ENCODE results near the gene SLC6A13.
"Not testable (repeated sequence)": the region's sequence is repeated elsewhere in the genome, so short reads cannot be mapped to it uniquely, and the experiment has no call there.

Gene SLC6A13

GRCh38 chr12:195951-196350 is 66.7 kb downstream of the SLC6A13 start:
- no peak for DNase-seq

DNA sequence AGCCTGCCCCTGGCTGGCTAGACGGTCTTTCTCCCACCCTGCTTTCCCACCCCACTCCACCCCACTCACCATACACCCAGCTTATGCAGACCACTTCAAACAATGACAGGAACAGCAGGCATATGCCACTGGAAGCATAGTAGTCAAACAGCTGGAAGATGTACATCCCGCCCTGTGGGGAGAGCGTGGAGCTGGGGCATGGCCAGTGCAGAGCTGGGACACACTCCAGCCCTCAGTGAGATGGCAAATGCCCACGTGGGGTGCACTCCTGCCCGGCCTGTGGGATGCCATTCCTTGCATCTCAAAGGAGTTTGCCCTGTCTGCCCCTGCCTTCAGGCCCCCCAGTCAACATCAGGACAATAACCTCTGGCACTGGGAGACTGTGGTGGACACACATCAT is 67.5 kb downstream of the SLC6A13 start:
- no peak for DNase-seq

DNA sequence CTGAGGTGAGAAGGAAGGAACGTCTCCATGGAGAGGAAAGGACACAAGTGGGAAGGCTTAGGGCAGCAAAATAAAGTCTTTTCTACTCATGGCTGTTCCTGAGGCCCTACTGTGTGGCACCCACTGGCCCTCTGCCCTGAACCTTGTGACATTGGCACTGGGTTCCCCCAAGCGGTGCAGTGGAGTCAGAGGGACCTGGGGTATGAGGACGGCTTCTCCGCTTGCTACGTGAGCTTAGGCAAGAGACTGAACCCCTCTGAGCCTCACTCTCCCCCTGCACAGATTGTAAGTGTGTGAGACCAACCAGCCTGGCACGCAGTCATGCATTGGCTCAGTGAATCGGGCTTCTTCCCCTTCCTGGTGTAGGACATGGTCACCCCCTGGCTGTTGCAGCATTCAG is 68.4 kb downstream of the SLC6A13 start:
- no peak for DNase-seq

GRCh38 chr12:193261-193660 is 69.4 kb downstream of the SLC6A13 start:
- no peak for DNase-seq

GRCh38 chr12:191541-191940 is 71.1 kb downstream of the SLC6A13 start:
- no peak for DNase-seq

- no peak for DNase-seq
These were observed 71.8 kb downstream of the SLC6A13 start for GRCh38 chr12:190881-191280.

DNA sequence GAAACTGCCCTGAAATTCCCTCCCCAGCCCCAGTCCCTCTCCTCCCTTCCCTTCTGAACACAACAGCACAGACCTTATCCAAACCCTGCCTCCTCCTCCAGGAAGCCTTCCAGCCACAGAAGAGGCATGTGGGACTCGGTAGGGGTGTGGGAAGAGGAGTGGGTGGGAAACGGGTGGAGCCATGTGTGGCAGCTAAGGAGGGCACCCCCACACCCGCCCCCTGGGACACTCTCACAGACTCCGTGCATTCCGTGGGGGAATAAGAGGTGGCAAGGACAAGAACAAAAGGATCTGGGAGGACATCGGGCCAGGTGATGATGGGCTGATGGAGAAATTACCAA is 73.0 kb downstream of the SLC6A13 start:
- DNase-seq, result no peak

DNA sequence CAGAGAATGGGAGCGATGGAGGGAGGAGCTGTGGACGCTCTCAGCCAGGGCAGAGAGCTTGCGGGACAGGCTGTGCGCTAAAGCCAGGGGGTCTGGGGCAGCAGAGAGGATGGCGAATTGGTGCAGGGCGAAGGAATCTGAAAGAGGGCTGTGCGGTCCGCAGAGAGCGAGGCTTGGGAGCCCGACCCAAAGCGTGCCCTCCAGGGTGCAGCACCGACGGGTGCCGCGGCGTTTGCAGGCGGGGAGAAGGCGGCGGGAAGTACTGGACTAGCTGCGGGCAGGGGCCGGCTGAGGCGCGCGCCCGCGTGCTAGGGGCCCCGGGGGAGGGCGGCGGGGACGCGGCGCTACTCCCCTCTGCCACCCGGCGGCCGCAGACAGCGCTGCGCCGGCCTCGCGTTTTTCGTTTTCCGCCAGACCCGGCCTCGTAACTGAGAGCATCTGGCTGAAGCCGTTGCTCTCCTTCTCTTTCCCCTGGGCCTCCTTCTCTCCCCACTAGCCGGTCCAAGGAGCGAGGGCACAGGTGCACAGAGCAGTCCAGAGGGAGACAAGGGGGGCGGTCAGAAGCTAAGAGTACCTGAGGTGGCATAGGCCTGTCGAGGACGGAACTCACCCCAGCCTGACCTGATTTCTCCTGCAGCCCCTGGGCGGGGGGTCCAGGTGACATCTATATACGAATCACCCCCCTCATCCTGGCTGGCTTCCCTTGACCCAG is 73.6 kb downstream of the SLC6A13 start:
- DNase-seq, result peak; percentile 54

- DNase-seq, result not testable (repeated sequence)
These were observed 74.4 kb downstream of the SLC6A13 start for GRCh38 chr12:187986-188909.

DNA sequence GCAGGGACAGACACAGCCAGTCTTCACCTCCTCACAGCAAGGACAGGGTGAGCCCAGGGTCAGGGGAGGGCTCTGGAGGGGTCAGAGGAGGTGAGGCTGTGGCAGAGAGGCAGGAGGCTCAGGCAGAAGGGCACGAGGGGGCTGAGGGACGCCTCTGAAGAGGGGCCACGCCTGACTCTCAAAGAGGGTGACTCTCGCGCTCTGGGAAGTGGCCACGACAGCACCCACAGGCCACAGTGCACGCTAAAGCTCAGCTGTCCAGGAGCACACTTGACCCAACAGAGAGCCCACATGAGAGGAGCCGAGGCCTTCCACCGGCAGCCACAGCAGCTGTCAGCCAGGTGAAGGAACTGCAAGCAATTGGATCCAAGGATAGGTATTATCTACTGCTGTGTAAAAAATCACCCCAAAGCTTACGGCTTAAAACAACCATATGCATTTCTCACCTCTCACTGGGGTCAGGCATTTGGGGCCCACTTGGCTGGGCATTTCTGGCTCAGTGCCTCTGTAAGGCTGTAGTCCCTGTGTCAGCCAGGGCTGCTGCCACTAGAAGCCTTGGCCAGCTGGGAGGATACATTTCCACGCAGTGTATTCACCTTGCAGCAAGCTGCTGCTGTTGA is 76.5 kb downstream of the SLC6A13 start:
- no peak for DNase-seq

DNA sequence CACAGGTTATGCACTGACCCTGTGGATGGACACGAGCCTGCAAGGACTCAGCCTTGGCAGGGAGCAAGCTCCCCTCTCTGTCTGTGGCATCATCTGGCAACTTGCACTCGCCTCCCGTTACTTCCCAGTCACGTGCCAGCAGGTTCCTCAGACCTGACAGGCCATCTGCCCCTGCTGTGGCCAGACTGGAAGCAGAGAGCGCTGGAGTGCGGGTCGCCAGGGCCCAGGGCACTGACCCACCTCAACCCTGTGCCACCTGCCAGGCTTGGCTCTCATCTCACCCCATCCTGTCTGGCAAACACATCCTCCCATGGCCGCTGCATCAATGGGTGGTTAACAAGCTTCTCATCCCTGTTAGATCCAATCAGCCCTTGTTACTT is 77.1 kb downstream of the SLC6A13 start:
- DNase-seq, result no peak

DNA sequence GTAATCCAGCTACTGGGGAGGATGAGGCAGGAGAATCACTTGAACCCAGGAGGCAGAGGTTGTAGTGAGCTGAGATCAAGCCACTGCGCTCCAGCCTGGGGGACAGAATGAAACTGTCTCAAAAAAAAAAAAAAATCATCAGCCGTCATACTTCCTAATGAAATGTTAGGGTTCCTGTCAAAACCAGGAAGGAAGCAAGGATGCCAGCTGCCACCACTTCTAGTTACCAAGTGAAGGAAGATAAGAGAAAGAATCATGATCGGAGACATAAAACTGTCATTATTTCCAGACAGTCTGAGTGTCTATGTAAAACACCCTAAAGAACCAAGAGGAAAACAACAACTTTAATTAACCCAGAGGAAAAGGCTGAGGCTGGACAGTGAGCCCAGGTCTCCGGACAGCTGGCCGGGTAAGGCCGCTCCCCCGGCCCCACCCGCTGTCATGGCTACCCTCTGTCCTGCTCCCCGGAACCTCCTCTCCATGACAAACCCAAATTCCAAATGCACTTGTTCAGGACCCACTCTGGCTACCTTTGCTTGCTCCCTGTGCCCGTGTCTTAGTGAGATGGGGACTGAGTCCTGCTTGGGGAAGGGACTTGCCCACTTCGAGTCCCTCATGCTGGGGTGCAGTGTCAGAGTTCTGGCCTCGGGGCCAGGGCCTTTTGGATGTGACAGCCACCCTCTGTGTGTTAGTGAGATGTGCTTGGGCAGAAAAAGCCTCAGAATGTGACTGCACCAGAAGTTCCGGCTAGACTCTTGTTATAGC is 77.6 kb downstream of the SLC6A13 start:
- no peak for DNase-seq

GRCh38 chr12:182381-182892 is 80.2 kb downstream of the SLC6A13 start:
- DNase-seq, result no peak

GRCh38 chr12:181921-182320 is 80.7 kb downstream of the SLC6A13 start:
- DNase-seq, result no peak

DNA sequence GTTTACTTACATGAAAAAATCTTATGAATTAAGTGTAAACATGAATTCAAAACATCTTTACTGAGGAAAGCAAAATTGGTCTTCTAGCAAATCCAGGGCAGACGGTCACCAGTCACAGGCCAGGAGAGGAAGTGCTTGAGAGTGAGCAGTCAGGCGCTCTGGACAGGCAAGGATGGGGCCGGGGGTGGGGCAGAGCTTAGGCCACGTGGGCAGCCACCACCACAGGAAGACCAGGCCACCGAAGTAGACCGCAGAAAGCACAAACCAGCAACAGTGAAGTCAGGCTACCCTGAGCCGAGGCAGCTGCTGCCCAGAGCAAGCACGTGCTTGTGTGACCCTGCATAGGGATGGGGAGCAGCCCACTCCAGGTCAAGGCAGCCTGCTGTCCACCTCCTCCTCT is 82.2 kb downstream of the SLC6A13 start:
- DNase-seq, result no peak

GRCh38 chr12:179885-180284 is 82.8 kb downstream of the SLC6A13 start:
- DNase-seq, result no peak

GRCh38 chr12:179131-179884 is 83.3 kb downstream of the SLC6A13 start:
- DNase-seq, result no peak

DNA sequence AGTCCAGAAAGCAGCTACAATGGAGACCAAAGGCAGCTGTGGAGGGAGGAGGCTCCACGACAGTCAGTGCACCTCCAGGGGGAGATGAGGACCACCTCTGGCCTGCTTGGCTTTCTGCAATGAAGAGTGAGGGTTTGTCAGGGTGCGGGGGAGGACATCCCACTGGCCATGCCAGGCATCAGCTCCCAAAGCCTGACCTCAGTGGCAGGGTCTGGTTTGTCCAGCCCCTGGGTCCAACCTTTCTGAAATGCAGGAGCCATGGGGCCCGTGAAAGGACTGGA is 83.9 kb downstream of the SLC6A13 start:
- DNase-seq, result no peak

DNA sequence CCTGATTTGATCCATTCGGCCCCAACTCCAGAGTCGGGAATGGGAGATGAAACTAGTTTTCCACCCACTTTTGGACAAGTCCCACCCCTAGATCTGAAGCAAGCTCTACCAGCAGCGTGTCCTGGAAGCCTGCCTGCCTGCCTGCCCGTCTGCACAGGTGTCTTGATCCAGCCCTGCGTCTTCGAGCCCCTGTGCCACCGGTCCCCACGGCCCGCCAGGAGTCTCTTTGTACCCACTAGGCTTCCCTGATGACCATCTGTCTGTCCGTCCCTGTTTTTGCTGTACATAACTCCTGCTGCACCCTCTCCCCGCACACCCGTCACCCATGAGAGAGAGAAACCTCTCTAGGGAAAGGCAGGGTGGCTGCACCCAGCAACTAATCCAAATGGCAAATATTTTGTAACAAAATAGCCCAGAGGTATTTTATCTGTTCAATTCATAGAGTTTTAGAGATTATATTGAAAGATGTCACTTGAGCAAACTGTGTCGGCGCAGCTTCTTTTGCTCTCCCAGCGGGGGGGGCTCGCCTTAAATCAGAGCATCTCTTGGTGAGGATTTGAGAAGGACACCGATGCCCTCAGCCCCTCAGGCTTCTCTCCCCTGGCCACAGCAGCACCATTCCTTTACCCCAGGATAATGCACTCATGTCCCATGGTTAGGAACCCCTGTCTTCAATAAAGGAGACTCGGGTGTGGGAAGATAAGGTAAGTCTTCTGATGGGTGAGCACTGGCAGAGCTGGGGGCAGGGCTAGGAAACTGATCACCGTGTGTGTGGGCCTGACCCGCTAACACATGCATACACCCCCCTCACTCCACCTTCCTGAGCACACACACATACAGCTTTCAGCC is 84.4 kb downstream of the SLC6A13 start:
- DNase-seq, result no peak

DNA sequence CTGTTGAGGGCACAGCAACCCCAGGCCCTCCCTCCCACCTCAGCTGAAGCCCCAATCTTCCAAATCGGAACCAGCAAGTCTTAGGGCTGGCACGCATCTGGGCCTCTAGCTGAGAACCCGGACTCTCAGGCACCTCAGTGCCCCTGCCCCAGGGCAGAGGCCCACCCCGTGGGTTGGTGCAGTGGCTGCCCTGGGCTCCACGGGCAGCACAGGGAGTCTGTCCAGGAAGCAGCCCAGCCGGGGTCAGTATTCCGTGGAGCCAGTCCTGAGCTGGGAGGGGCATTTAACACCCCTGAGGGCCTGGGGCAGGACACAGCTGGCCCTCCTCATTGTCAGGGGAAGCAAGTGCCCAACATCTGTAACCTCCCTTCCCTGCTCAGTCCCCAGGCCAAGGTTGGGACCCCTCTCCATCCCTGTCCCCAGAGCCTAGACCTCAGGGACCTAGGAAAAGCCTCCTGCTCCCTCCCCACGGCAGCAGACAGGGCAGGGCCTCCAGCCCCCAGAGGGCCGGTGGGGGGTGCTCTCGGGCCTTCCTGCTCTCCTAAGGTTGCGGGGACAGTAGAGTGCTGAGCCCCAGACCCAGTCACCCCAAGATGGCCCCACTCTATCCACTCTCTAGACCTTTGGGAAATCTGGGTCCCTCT is 85.2 kb downstream of the SLC6A13 start:
- DNase-seq, result no peak

All from NCI-H1436 (cell line).